IgD-negative memory B cell (primary cell): ENCODE results near the gene FBXW5. TPM values are rescaled to one million over a fixed set of nuclear protein-coding genes. Genes with fewer than 3 reads are reported as not detected.

Experiments used
- H3K27ac Mint-ChIP-seq, 3 donors: one replicate each; pipeline ENCODE4 v1.8.0; 2020 to 2022; ENCODE audit warnings: mild to moderate bottlenecking in 3 of 3, mixed read lengths in 3 of 3, moderate library complexity in 1 of 3
- H3K27me3 Mint-ChIP-seq: one replicate; pipeline ENCODE4 v1.8.0; 2021; ENCODE audit warnings: mixed read lengths
- H3K36me3 Mint-ChIP-seq: one replicate; pipeline ENCODE4 v1.8.0; 2020; ENCODE audit warnings: mild to moderate bottlenecking, mixed read lengths
- H3K4me1 Mint-ChIP-seq, 3 donors: one replicate each; pipeline ENCODE4 v1.8.0; 2020 to 2022; ENCODE audit warnings: mixed read lengths in 3 of 3, mild to moderate bottlenecking in 1 of 3
- H3K4me3 Mint-ChIP-seq, 4 donors: one replicate each; pipeline ENCODE4 v1.8.0; 2020 to 2022; ENCODE audit warnings: mild to moderate bottlenecking in 4 of 4, mixed read lengths in 4 of 4, moderate library complexity in 3 of 4
- H3K9me3 Mint-ChIP-seq, 3 donors: one replicate each; pipeline ENCODE4 v1.8.0; 2020 to 2021; ENCODE audit warnings: mixed read lengths in 3 of 3, mild to moderate bottlenecking in 1 of 3
- polyA plus RNA-seq: library from polyadenylated mRNA; unstranded; fragments of 300-500 nt; fragmentation: Illumina TruSeq; gene quantifications from one replicate; pipeline ENCODE4 v1.2.3, GENCODE V29; 2021

Gene FBXW5
- polyA plus RNA-seq, 1 donor from 2014 or later = 108 TPM

- no peak overlapping the region for H3K4me3 Mint-ChIP-seq
- H3K36me3 Mint-ChIP-seq = peaks cover 4% of the 10 kb centered on the region
- H3K9me3 Mint-ChIP-seq = no peaks in the 10 kb centered on the region
- H3K4me1 Mint-ChIP-seq = no peaks in the 10 kb centered on the region
- no peaks in the 10 kb centered on the region for H3K27me3 Mint-ChIP-seq
- peak overlapping the region in 1 of 3 donors; percentile 13 for H3K27ac Mint-ChIP-seq
Observed at GRCh38 chr9:136913701-136914438, 30.7 kb downstream of the FBXW5 start.

- Mint-ChIP-seq H3K9me3 (no peaks in the 10 kb centered on the region), H3K27ac (no peak overlapping the region), H3K27me3 (no peaks in the 10 kb centered on the region), H3K4me3 (no peak overlapping the region), H3K36me3 (peaks cover 4% of the 10 kb centered on the region), H3K4me1 (peaks cover 0 to 3% (median 0%) of the 10 kb centered on the region in 3 donors)
Observed at GRCh38 chr9:136910901-136911245, 33.7 kb downstream of the FBXW5 start.

DNA sequence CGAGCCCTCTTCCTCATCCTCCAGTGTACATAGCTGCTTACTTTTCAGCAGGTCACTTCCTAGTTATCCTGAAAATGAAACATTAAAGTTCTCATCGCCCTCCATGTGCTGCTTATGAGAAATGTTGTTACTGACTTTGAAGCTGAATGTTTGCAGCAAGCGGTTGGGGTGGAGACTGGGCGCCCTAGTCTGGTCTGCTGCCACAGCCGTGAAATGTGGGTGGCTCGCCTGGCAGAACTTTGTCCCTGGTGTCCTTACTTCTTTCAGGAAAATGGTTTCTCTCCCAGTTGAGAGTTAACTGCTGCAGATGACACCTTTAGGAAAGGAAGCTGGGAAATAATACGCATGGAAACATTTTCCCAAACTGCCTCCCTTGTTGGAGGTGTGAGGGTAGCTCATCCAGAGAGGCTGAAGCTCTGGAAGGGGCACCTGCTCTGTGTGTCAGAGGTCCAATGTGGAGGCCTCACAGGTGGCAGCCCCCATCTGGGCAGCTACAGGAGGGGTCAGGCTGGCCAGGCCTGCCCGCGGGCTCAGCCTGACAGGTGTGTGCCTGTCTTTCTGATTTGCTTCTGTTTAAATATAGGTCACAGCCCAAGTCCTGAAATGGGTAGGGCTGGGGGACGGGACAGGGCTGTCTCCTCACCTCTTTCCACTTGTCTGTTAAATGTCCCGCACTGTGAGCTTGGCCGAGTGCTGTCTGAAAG lies 34.2 kb downstream of the FBXW5 start:
- peaks cover 0 to 5% (median 1%) of the 10 kb centered on the region in 3 donors for H3K4me1 Mint-ChIP-seq
- H3K36me3 Mint-ChIP-seq = peaks cover 4% of the 10 kb centered on the region
- no peak overlapping the region for H3K4me3 Mint-ChIP-seq

DNA sequence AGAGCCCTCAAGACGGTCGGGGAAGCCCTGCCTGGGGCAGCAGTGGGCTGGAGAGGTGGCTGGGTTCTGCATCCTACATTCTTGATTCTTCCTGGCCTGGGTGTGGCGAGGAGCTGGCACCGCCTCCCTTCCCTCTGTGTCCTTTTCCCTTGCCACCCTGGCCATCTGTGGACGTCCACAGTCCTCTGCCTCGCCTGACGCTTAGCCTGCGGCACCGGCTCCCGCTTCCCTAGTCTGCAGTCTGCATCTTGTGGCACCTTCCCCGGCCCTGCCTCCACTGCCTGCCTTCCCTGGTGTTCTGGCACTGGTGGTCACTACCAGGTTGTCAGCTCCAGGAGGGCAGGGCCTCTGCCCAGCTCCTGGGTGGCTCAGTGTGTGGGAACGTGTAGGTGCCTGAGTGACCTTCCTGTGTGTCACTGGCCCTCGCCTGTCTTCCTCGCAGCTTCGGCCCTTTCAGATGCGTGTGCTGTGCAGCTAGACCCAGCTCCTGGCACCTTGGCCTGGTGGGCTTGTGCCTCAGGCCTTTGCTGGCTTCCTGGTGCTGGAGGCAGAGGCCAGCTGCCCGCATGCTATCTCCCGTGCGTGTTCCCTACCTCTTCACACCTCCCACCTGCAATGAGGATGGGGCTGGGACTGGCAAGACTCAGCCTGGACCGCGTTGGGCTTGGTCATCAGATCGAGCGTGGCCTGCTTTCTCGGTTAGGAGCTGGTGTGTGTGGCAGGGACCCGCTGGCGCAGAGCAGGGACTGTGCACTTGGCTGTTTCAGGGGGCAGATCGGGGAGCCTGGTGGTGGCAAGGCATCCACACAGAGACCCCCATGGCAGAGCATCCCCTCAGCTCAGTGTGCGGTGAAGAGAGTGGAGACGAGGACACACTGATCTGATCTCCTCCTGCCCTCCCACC lies 37.3 kb downstream of the FBXW5 start:
- no peaks in the 10 kb centered on the region for H3K27me3 Mint-ChIP-seq
- H3K36me3 Mint-ChIP-seq = peaks cover 7% of the 10 kb centered on the region
- H3K4me3 Mint-ChIP-seq = peak overlapping the region in 1 of 4 donors; percentile 20
- H3K27ac Mint-ChIP-seq = peak overlapping the region in 1 of 3 donors; percentile 67
- peaks cover 8 to 18% (median 9%) of the 10 kb centered on the region in 3 donors for H3K4me1 Mint-ChIP-seq
- H3K9me3 Mint-ChIP-seq = no peaks in the 10 kb centered on the region

More for the DNA sequence above, 34.2 kb downstream of the FBXW5 start:
- H3K9me3 Mint-ChIP-seq = no peaks in the 10 kb centered on the region
- H3K27ac Mint-ChIP-seq = no peak overlapping the region
- H3K27me3 Mint-ChIP-seq = no peaks in the 10 kb centered on the region

DNA sequence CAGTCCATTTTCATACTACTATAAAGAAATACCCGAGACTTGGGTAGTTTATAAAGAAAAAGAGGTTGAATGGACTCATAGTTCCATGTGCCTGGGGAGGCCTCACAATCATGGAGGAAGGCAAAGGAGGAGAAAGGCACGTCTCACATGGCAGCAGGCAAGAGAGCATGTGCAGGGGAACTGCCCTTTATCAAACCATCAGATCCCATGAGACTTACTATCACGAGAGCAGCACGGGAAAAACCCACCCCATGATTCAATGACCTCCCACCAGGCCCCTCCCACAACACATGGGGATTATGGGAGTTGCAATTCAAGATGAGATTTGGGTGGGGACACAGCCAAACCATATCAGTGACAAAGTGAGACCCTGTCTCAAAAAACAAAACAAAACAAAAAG lies 38.3 kb downstream of the FBXW5 start:
- peaks cover 15 to 28% (median 16%) of the 10 kb centered on the region in 3 donors for H3K4me1 Mint-ChIP-seq
- peak overlapping the region in 1 of 3 donors; percentile 67 for H3K27ac Mint-ChIP-seq
- no peaks in the 10 kb centered on the region for H3K27me3 Mint-ChIP-seq
- no peaks in the 10 kb centered on the region for H3K9me3 Mint-ChIP-seq
- H3K4me3 Mint-ChIP-seq = peak overlapping the region in 1 of 4 donors; percentile 20
- peaks cover 9% of the 10 kb centered on the region for H3K36me3 Mint-ChIP-seq

GRCh38 chr9:136903041-136903554 lies 41.4 kb downstream of the FBXW5 start:
- no peaks in the 10 kb centered on the region for H3K9me3 Mint-ChIP-seq
- H3K36me3 Mint-ChIP-seq = peaks cover 9% of the 10 kb centered on the region
- peak overlapping the region in 2 of 4 donors; percentile 51 to 74 for H3K4me3 Mint-ChIP-seq
- H3K27ac Mint-ChIP-seq = peak overlapping the region; percentile 92 to 99 (median 97)
- peaks cover 31 to 46% (median 34%) of the 10 kb centered on the region in 3 donors for H3K4me1 Mint-ChIP-seq
- no peaks in the 10 kb centered on the region for H3K27me3 Mint-ChIP-seq

GRCh38 chr9:136902259-136902821 lies 42.2 kb downstream of the FBXW5 start:
- H3K27ac Mint-ChIP-seq = peak overlapping the region; percentile 92 to 99 (median 97)
- peak overlapping the region; percentile 51 to 91 (median 76) for H3K4me3 Mint-ChIP-seq
- H3K27me3 Mint-ChIP-seq = no peaks in the 10 kb centered on the region
- no peaks in the 10 kb centered on the region for H3K9me3 Mint-ChIP-seq
- H3K4me1 Mint-ChIP-seq = peaks cover 31 to 46% (median 35%) of the 10 kb centered on the region in 3 donors
- peaks cover 9% of the 10 kb centered on the region for H3K36me3 Mint-ChIP-seq

- Mint-ChIP-seq H3K9me3 (no peaks in the 10 kb centered on the region), H3K27ac (peak overlapping the region; percentile 92 to 99 (median 97)), H3K4me1 (peaks cover 35 to 50% (median 36%) of the 10 kb centered on the region in 3 donors), H3K27me3 (no peaks in the 10 kb centered on the region), H3K4me3 (peak overlapping the region; percentile 51 to 91 (median 78)), H3K36me3 (peaks cover 8% of the 10 kb centered on the region)
Observed at GRCh38 chr9:136901516-136902258, 42.9 kb downstream of the FBXW5 start.

GRCh38 chr9:136900988-136901515 lies 43.5 kb downstream of the FBXW5 start:
- Mint-ChIP-seq H3K4me1 (peaks cover 35 to 49% (median 36%) of the 10 kb centered on the region in 3 donors), H3K27me3 (no peaks in the 10 kb centered on the region), H3K9me3 (no peaks in the 10 kb centered on the region), H3K4me3 (peak overlapping the region in 3 of 4 donors; percentile 51 to 91 (median 87)), H3K36me3 (peaks cover 8% of the 10 kb centered on the region), H3K27ac (peak overlapping the region; percentile 92 to 99 (median 97))

- H3K9me3 Mint-ChIP-seq = no peaks in the 10 kb centered on the region
- H3K4me1 Mint-ChIP-seq = peaks cover 35 to 49% (median 36%) of the 10 kb centered on the region in 3 donors
- peaks cover 8% of the 10 kb centered on the region for H3K36me3 Mint-ChIP-seq
- peak overlapping the region in 1 of 4 donors; percentile 63 for H3K4me3 Mint-ChIP-seq
- H3K27me3 Mint-ChIP-seq = no peaks in the 10 kb centered on the region
- H3K27ac Mint-ChIP-seq = peak overlapping the region; percentile 64 to 97 (median 76)
Observed at GRCh38 chr9:136900556-136900955, 44.0 kb downstream of the FBXW5 start.

DNA sequence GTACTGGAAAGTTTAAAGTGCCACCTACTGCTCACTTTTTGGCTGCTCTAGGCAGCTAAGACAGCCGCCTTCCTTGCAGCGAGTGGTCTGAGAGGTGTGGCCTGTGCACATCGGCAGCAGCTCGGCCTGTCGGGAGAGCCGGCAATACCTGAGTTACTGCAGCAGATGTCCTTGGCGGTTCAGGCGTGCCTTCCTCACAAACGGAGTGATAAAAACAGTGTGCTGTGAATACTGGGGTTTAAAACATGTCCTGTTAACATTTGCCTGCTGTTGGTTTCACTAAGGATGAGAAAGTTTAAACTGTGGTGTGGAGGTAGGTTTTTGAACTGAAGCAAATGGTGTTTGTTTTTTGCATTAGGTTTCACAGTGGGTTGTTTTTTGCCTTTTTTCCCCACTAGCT lies 45.3 kb downstream of the FBXW5 start:
- H3K36me3 Mint-ChIP-seq = peaks cover 5% of the 10 kb centered on the region
- peak overlapping the region in 3 of 4 donors; percentile 8 to 46 (median 33) for H3K4me3 Mint-ChIP-seq
- peaks cover 31 to 45% (median 36%) of the 10 kb centered on the region in 3 donors for H3K4me1 Mint-ChIP-seq
- no peaks in the 10 kb centered on the region for H3K27me3 Mint-ChIP-seq
- H3K9me3 Mint-ChIP-seq = no peaks in the 10 kb centered on the region
- peak overlapping the region; percentile 76 to 93 (median 76) for H3K27ac Mint-ChIP-seq

DNA sequence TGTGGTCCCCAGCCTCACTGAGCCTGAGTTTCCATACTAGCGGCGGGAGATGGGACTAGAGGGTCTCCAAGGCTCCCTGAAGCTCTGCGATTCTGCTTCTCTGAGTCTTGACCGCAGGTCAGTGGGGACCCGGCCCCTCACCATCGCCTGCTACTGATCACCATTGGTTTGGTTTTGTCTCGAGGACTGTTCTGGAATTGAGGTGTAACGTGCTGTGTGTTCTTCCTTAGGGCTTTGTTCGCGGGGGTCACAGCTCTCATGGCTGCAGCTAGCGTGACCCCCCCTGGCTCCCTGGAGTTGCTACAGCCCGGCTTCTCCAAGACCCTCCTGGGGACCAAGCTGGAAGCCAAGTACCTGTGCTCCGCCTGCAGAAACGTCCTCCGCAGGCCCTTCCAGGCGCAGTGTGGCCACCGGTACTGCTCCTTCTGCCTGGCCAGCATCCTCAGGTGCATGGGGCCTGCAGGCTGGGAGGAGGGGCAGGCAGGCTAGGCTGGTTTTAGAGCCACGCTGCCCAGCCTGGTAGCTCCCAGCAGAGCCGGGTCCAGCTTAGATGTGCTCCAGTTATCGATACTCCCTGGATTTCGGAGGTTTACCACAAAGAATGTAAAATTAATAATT lies 45.9 kb downstream of the FBXW5 start:
- Mint-ChIP-seq H3K9me3 (no peaks in the 10 kb centered on the region), H3K27ac (peak overlapping the region in 2 of 3 donors; percentile 10 to 76), H3K36me3 (peaks cover 5% of the 10 kb centered on the region), H3K4me3 (peak overlapping the region in 1 of 4 donors; percentile 45), H3K27me3 (no peaks in the 10 kb centered on the region), H3K4me1 (peaks cover 31 to 45% (median 37%) of the 10 kb centered on the region in 3 donors)

DNA sequence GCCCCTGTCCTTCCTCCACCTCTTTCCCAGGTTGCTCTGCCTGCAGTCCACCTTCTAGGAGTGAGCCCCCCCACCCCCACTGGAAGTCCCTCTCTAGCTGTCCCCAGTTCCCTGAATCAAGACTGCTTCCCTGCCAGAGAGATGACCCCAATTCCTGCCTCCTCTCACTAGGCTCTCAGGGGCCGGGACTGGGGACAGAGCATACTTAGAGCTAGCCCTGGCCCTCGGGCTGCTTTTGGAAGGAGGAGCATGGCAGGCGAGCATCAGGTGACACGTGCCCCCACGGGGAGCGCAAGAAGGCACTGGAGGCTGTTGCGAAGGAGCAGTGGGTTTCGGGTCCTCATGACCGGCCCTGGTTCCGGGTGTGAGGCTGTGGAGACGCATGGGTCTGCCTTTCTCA lies 48.5 kb downstream of the FBXW5 start:
- H3K27ac Mint-ChIP-seq = no peak overlapping the region
- no peaks in the 10 kb centered on the region for H3K27me3 Mint-ChIP-seq
- no peak overlapping the region for H3K4me3 Mint-ChIP-seq
- peaks cover 3% of the 10 kb centered on the region for H3K36me3 Mint-ChIP-seq
- H3K4me1 Mint-ChIP-seq = peaks cover 21 to 28% (median 25%) of the 10 kb centered on the region in 3 donors
- no peaks in the 10 kb centered on the region for H3K9me3 Mint-ChIP-seq
